GM18498 (cell line): ENCODE measurements around the gene MIER1.

ENCODE experiments used
- ATAC-seq: cut with Tn5 transposase; IDR thresholded peaks from one replicate; pipeline ENCODE4 v1.9.1; 2021; ENCODE audit warnings: mild to moderate bottlenecking, moderate library complexity; ENCODE audit not compliant: unreplicated experiment

Gene MIER1

GRCh38 chr1:66996018-66996682 is 71.4 kb downstream of the MIER1 start:
- ATAC-seq = peak; percentile 75

GRCh38 chr1:66998972-66999371 is 74.2 kb downstream of the MIER1 start:
- no peak for ATAC-seq

GRCh38 chr1:66999640-67000400 is 75.0 kb downstream of the MIER1 start:
- no peak for ATAC-seq

- no peak for ATAC-seq
Observed at GRCh38 chr1:67001682-67002425, 77.1 kb downstream of the MIER1 start.

- ATAC-seq = no peak
Observed at GRCh38 chr1:67004176-67004575, 79.4 kb downstream of the MIER1 start.

- ATAC-seq = no peak
Observed at GRCh38 chr1:67005068-67005467, 80.3 kb downstream of the MIER1 start.

GRCh38 chr1:67009792-67010191 is 85.0 kb downstream of the MIER1 start:
- no peak for ATAC-seq

- ATAC-seq = peak; percentile 60
Observed at GRCh38 chr1:67013573-67013972, 88.8 kb downstream of the MIER1 start.

GRCh38 chr1:67018574-67018973 is 93.8 kb downstream of the MIER1 start:
- ATAC-seq = no peak

- no peak for ATAC-seq
Observed at GRCh38 chr1:67019121-67019520, 94.3 kb downstream of the MIER1 start.

GRCh38 chr1:67019600-67020136 is 94.9 kb downstream of the MIER1 start:
- no peak for ATAC-seq

GRCh38 chr1:67020304-67020703 is 95.5 kb downstream of the MIER1 start:
- ATAC-seq = no peak

- no peak for ATAC-seq
Observed at GRCh38 chr1:67020765-67021164, 96.0 kb downstream of the MIER1 start.

- ATAC-seq = no peak
Observed at GRCh38 chr1:67029472-67029871, 104.7 kb downstream of the MIER1 start.

- ATAC-seq = no peak
Observed at GRCh38 chr1:67031121-67031858, 106.5 kb downstream of the MIER1 start.

- ATAC-seq = no peak
Observed at GRCh38 chr1:67031859-67032247, 107.1 kb downstream of the MIER1 start.
